H1 (cell line): ENCODE measurements around the gene NDUFV1. TPM values are rescaled to one million over a fixed set of nuclear protein-coding genes. Genes with fewer than 3 reads are reported as not detected.

Source experiments
- CTCF ChIA-PET: fragments of 300-600 bp; sonication (Branson Sonifier 250); formaldehyde crosslinking; loops from one replicate; lab custom pipeline; 2021; ENCODE audit not compliant: partially characterized antibody; lab: Charles Lee
- POLR2A ChIA-PET: fragments of 300-600 bp; sonication (Branson Sonifier 250); formaldehyde crosslinking; loops from one replicate; lab custom pipeline; 2021; ENCODE audit warnings: inconsistent platforms; ENCODE audit not compliant: partially characterized antibody; lab: Charles Lee
- DNase-seq, 2 experiments: peaks; one replicate each; pipeline versions ENCODE4 v3.0.0 to v3.0.0-alpha.2; 2010 to 2022; ENCODE audit warnings: low spot score in 2 of 2, low read depth in 1 of 2, mixed read lengths in 1 of 2
- FAIRE-seq: peaks from 2 replicates; lab custom pipeline; 2011; peaks lifted over from hg19 to GRCh38; lab: Jason Lieb, UNC
- H2AFZ ChIP-seq: 2 replicates; pipeline ENCODE4 v1.8.1; 2012; ENCODE audit warnings: low read length, inconsistent platforms
- H2AK5ac ChIP-seq: 2 replicates; pipeline ENCODE4 v1.6.1; 2013; ENCODE audit warnings: low read depth, low read length
- H2BK120ac ChIP-seq: replicated peaks from 2 replicates; pipeline ENCODE3; 2013; ENCODE audit warnings: low read depth, low read length, inconsistent platforms
- H2BK12ac ChIP-seq: 2 replicates; pipeline ENCODE4 v1.6.1; 2013; ENCODE audit warnings: low read depth, low read length
- H2BK15ac ChIP-seq: 2 replicates; pipeline ENCODE4 v1.6.1; 2013; ENCODE audit warnings: low read length
- H2BK20ac ChIP-seq: 2 replicates; pipeline ENCODE4 v1.6.1; 2013; ENCODE audit warnings: low read length
- H2BK5ac ChIP-seq: 2 replicates; pipeline ENCODE4 v1.6.1; 2013; ENCODE audit warnings: low read depth, low read length
- H3K14ac ChIP-seq: 2 replicates; pipeline ENCODE4 v1.6.1; 2013; ENCODE audit warnings: inconsistent platforms; ENCODE audit not compliant: insufficient read length
- H3K18ac ChIP-seq: 2 replicates; pipeline ENCODE4 v1.6.1; 2013; ENCODE audit warnings: low read length; ENCODE audit errors: extremely low read depth
- H3K23ac ChIP-seq: 2 replicates; pipeline ENCODE4 v1.6.1; 2013; ENCODE audit warnings: inconsistent platforms; ENCODE audit not compliant: insufficient read length
- H3K23me2 ChIP-seq: 2 replicates; pipeline ENCODE4 v1.6.1; 2013; ENCODE audit warnings: low read depth, low read length
- H3K27ac ChIP-seq: 2 replicates; pipeline ENCODE4 v1.6.1; 2011; ENCODE audit warnings: low read depth, low read length, inconsistent platforms
- H3K27me3 ChIP-seq, 4 experiments: replicated peaks in 1 of 4; 1 replicate in 1 of 4; 2 replicates in 3 of 4; pipeline versions ENCODE4 v1.6.1 to v1.8.1; 2011 to 2013; ENCODE audit warnings: low read length in 3 of 4, mild to moderate bottlenecking in 3 of 4, inconsistent platforms in 2 of 4, mixed read lengths in 2 of 4, moderate library complexity in 1 of 4; ENCODE audit not compliant: control insufficient read depth in 3 of 4, insufficient read depth in 3 of 4; ENCODE audit errors: extremely low read depth in 1 of 4
- H3K36me3 ChIP-seq, 4 experiments: 2 replicates each; pipeline versions ENCODE4 v1.6.1 to v1.8.1; 2011 to 2013; ENCODE audit warnings: mild to moderate bottlenecking in 4 of 4, low read length in 3 of 4, moderate library complexity in 2 of 4, control low read depth in 1 of 4, inconsistent platforms in 1 of 4; ENCODE audit not compliant: insufficient read depth in 4 of 4, control insufficient read depth in 2 of 4
- H3K4ac ChIP-seq: replicated peaks from 2 replicates; pipeline ENCODE3; 2013; ENCODE audit warnings: low read length, low read depth, mixed read lengths, inconsistent platforms; ENCODE audit not compliant: insufficient read length
- H3K4me1 ChIP-seq, 4 experiments: replicated peaks in 1 of 4; 1 replicate in 1 of 4; 2 replicates in 3 of 4; pipeline versions ENCODE4 v1.6.1 to v1.8.1; 2011 to 2013; ENCODE audit warnings: low read length in 3 of 4, inconsistent platforms in 2 of 4, mixed read lengths in 1 of 4; ENCODE audit not compliant: insufficient read depth in 4 of 4, control insufficient read depth in 3 of 4
- H3K4me2 ChIP-seq, 2 experiments: 2 replicates each; pipeline versions ENCODE4 v1.6.1 to v1.8.1; 2011 to 2013; ENCODE audit warnings: low read depth in 2 of 2, low read length in 2 of 2, control low read depth in 1 of 2, inconsistent platforms in 1 of 2, mild to moderate bottlenecking in 1 of 2; ENCODE audit not compliant: insufficient read depth in 1 of 2
- H3K4me3 ChIP-seq, 4 experiments: fragments of 200-600, 300-600 bp in 1 of 4; sonication (generic), shearing (Covaris generic), sonication (Bioruptor Twin) in 1 of 4; 2 replicates each; pipeline versions ENCODE4 v1.5.1 to v1.8.1; 2011 to 2016; ENCODE audit warnings: low read length in 4 of 4, low read depth in 3 of 4, control low read depth in 2 of 4, inconsistent platforms in 2 of 4, mild to moderate bottlenecking in 2 of 4, mixed read lengths in 1 of 4, moderate library complexity in 1 of 4; ENCODE audit not compliant: insufficient read depth in 2 of 4; ENCODE audit errors: extremely low read depth in 1 of 4
- H3K56ac ChIP-seq: replicated peaks from 2 replicates; pipeline ENCODE3; 2013; ENCODE audit warnings: low read depth, mild to moderate bottlenecking, mixed read lengths, low read length, inconsistent platforms; ENCODE audit not compliant: insufficient read length
- H3K79me1 ChIP-seq: 2 replicates; pipeline ENCODE4 v1.6.1; 2013; ENCODE audit warnings: low read depth, low read length, control low read depth
- H3K79me2 ChIP-seq, 2 experiments: 2 replicates each; pipeline versions ENCODE4 v1.6.1 to v1.8.1; 2012 to 2013; ENCODE audit warnings: low read length in 2 of 2, mild to moderate bottlenecking in 2 of 2, inconsistent platforms in 1 of 2; ENCODE audit not compliant: insufficient read depth in 2 of 2, control insufficient read depth in 1 of 2
- H3K9ac ChIP-seq, 4 experiments: replicated peaks in 1 of 4; 1 replicate in 1 of 4; 2 replicates in 3 of 4; pipeline versions ENCODE4 v1.6.1 to v1.8.1; 2011 to 2013; ENCODE audit warnings: low read depth in 3 of 4, low read length in 3 of 4, control low read depth in 2 of 4, mild to moderate bottlenecking in 2 of 4, moderate library complexity in 2 of 4, inconsistent platforms in 1 of 4; ENCODE audit errors: extremely low read depth in 1 of 4
- H3K9me3 ChIP-seq, 2 experiments: 2 replicates each; pipeline versions ENCODE4 v1.6.1 to v1.8.1; 2012 to 2013; ENCODE audit warnings: mild to moderate bottlenecking in 2 of 2, moderate library complexity in 2 of 2, control low read depth in 1 of 2, inconsistent platforms in 1 of 2, low read depth in 1 of 2, low read length in 1 of 2, mixed read lengths in 1 of 2; ENCODE audit not compliant: insufficient read depth in 2 of 2
- H4K20me1 ChIP-seq, 2 experiments: replicated peaks in 1 of 2; 2 replicates each; pipeline versions ENCODE3 to v1.8.1; 2011 to 2013; ENCODE audit warnings: inconsistent platforms in 2 of 2, low read length in 2 of 2, mild to moderate bottlenecking in 1 of 2; ENCODE audit not compliant: insufficient read depth in 2 of 2, control insufficient read depth in 1 of 2
- H4K5ac ChIP-seq: 2 replicates; pipeline ENCODE4 v1.6.1; 2013; ENCODE audit warnings: low read length, low read depth, mixed read lengths, inconsistent platforms; ENCODE audit not compliant: insufficient read length
- H4K8ac ChIP-seq: 2 replicates; pipeline ENCODE4 v1.8.0; 2013; ENCODE audit warnings: mild to moderate bottlenecking, moderate library complexity, low read length, inconsistent platforms; ENCODE audit not compliant: insufficient read depth; ENCODE audit errors: extremely low read depth
- H4K91ac ChIP-seq: replicated peaks from 2 replicates; pipeline ENCODE3; 2013; ENCODE audit warnings: low read length, mixed read lengths, inconsistent platforms; ENCODE audit not compliant: insufficient read length
- BACH1 ChIP-seq: IDR thresholded peaks from 2 replicates; pipeline ENCODE4 v1.6.1; 2012; ENCODE audit warnings: low read length, improper control_type of control experiment
- CBX5 ChIP-seq: fragments of 300-800, 300-1000 bp; sonication (generic); IDR thresholded peaks from 2 replicates; pipeline ENCODE4 v1.7.1; 2016; ENCODE audit warnings: antibody characterized with exemption, low read length, low read depth
- CHD2 ChIP-seq: IDR thresholded peaks from 2 replicates; pipeline ENCODE4 v1.6.1; 2012; ENCODE audit warnings: low read length, improper control_type of control experiment
- CTBP2 ChIP-seq: IDR thresholded peaks from 2 replicates; pipeline ENCODE4 v1.7.0; 2011; ENCODE audit warnings: borderline replicate concordance, mild to moderate bottlenecking, moderate library complexity, mixed read lengths, low read length; ENCODE audit not compliant: insufficient read depth, insufficient read length
- GABPA ChIP-seq: IDR thresholded peaks from 2 replicates; pipeline ENCODE4 v1.6.1; 2011; ENCODE audit warnings: mild to moderate bottlenecking, low read length, moderate library complexity, borderline replicate concordance; ENCODE audit not compliant: insufficient read depth
- MAFK ChIP-seq: IDR thresholded peaks from 2 replicates; pipeline ENCODE4 v1.6.1; 2012; ENCODE audit warnings: low read depth, mild to moderate bottlenecking, improper control_type of control experiment, low read length
- NANOG ChIP-seq: IDR thresholded peaks from 2 replicates; pipeline ENCODE4 v1.6.1; 2011; ENCODE audit warnings: low read length, low read depth, mild to moderate bottlenecking, inconsistent platforms; ENCODE audit not compliant: insufficient read depth, poor library complexity, severe bottlenecking
- NRF1 ChIP-seq: IDR thresholded peaks from 2 replicates; pipeline ENCODE4 v1.6.1; 2011; ENCODE audit warnings: mild to moderate bottlenecking, low read depth, low read length, improper control_type of control experiment
- POLR2AphosphoS5 ChIP-seq: IDR thresholded peaks from 2 replicates; pipeline ENCODE4 v1.6.1; 2011; ENCODE audit warnings: low read depth, low read length
- RFX5 ChIP-seq: IDR thresholded peaks from 2 replicates; pipeline ENCODE4 v1.6.1; 2011; ENCODE audit warnings: low read depth, low read length, improper control_type of control experiment, borderline replicate concordance
- SIX5 ChIP-seq: IDR thresholded peaks from 2 replicates; pipeline ENCODE4 v1.6.1; 2011; ENCODE audit warnings: mild to moderate bottlenecking, low read depth, low read length
- TAF1 ChIP-seq: IDR thresholded peaks from 2 replicates; pipeline ENCODE4 v1.6.1; 2011; ENCODE audit warnings: mild to moderate bottlenecking, low read depth, low read length
- TBP ChIP-seq: IDR thresholded peaks from 2 replicates; pipeline ENCODE4 v1.6.1; 2011; ENCODE audit warnings: low read depth, low read length, improper control_type of control experiment
- ZNF274 ChIP-seq: IDR thresholded peaks from 2 replicates; pipeline ENCODE4 v1.7.0; 2012; ENCODE audit warnings: low read length, borderline replicate concordance; ENCODE audit errors: extremely low read depth
- WGBS, 2 experiments: shearing (Covaris generic) in 1 of 2; methylation state at CpG; one replicate each; pipeline versions ENCODE4 v1.1.6 to v1.1.7; 2013 to 2015; ENCODE audit warnings: low lambda C conversion rate in 2 of 2, mixed read lengths in 2 of 2, inconsistent platforms in 1 of 2, low coverage in 1 of 2, missing lambda C conversion rate in 1 of 2; ENCODE audit not compliant: insufficient replicate concordance in 2 of 2, insufficient coverage in 1 of 2, insufficient read length in 1 of 2; ENCODE audit errors: extremely low coverage in 1 of 2, missing lambda C conversion rate in 1 of 2; 5-methylcytosine and 5-hydroxymethylcytosine counted together
- polyA plus RNA-seq, 7 experiments: library from polyadenylated mRNA; depleted of rRNA in 3 of 7; stranded (reverse) in 5 of 7; unstranded in 2 of 7; fragments of >200 nt in 5 of 7; fragments of 200-250 nt in 2 of 7; gene quantifications; 1 replicate in 5 of 7; 2 replicates in 1 of 7; 4 replicates in 1 of 7; pipeline versions ENCODE4 v1.2.1 to v1.2.3, GENCODE V29; 2011 to 2013; ENCODE audit warnings: missing spikeins in 2 of 7, mixed read lengths in 2 of 7
- total RNA-seq: library from RNA; stranded (reverse); fragmentation: NEBNext Ultra II Directional; extraction: Animal tissue kit (Norgen Biotek cat#: 25700); gene quantifications from 2 replicates; pipeline ENCODE4 v1.2.1, GENCODE V29; 2021

Gene NDUFV1
- total and polyA plus RNA-seq, 2 of the 8 experiments (the other 6 are each of a cell fraction or from before 2014, with no cell fraction given): 125 to 131 TPM

GRCh38 chr11:67633758-67634365, 27.1 kb downstream of the NDUFV1 start:
- Histone ChIP-seq H3K79me1 (no peaks in the 10 kb centered on the region), H2BK120ac (no peak overlapping the region), H3K27ac (no peak overlapping the region), H4K5ac (no peak overlapping the region), H3K4me3 (no peak overlapping the region), H3K9ac (no peak overlapping the region), H3K4me1 (peaks cover 0 to 23% (median 14%) of the 10 kb centered on the region in 4 experiments; a peak in 6 of 7 replicates), H2BK20ac (no peak overlapping the region), H3K9me3 (no peaks in the 10 kb centered on the region), H2BK5ac (0 out of 2 replicates have a peak overlapping the region, but pooled peaks have one; percentile 61), H3K27me3 (no peaks in the 10 kb centered on the region; a peak in 1 of 7 replicates), H2AFZ (no peak overlapping the region), H2AK5ac (no peak overlapping the region), H2BK12ac (no peak overlapping the region; the same call in 1 of the 2 replicates), H4K91ac (no peak overlapping the region), H3K36me3 (no peaks in the 10 kb centered on the region), H3K4ac (no peak overlapping the region), H3K23me2 (peaks cover 2% of the 10 kb centered on the region; the same call in 1 of the 2 replicates), H3K18ac (no peak overlapping the region), H3K56ac (no peak overlapping the region), H4K20me1 (no peaks in the 10 kb centered on the region), H3K4me2 (no peak overlapping the region), H3K79me2 (no peaks in the 10 kb centered on the region), H2BK15ac (no peak overlapping the region), H4K8ac (no peak overlapping the region), H3K23ac (no peak overlapping the region), H3K14ac (no peak overlapping the region)
- POLR2A ChIA-PET: interaction anchor here (1.6 to 11.7 kb wide), 3 partner anchors 13 to 50 kb away, joined by 4 to 194 read pairs (median 4); partner anchors contain the start of gene GSTP1
- CTCF ChIA-PET: interaction anchor here (0.8 to 10.1 kb wide), 7 partner anchors 12 to 277 kb away, joined by 3 to 117 read pairs (median 4); no protein-coding TSS in a partner anchor
- no peak for FAIRE-seq
- no peak for DNase-seq
- 89% methylated on average over 17 of the region's 22 CpGs; no CpG with 5 or more reads in 1 of the 2 experiments for WGBS, 2 experiments
- TF ChIP-seq ZNF274 (no peak), POLR2AphosphoS5 (no peak; the same call in 1 of the 2 replicates), NRF1 (no peak), TBP (no peak), GABPA (no peak), SIX5 (no peak), CBX5 (no peak), TAF1 (no peak), RFX5 (no peak), MAFK (no peak), CTBP2 (no peak), NANOG (no peak), CHD2 (no peak), BACH1 (no peak)
